Ramos (cell line): ENCODE measurements around the gene MYO5B.

ENCODE experiments used
- in situ Hi-C: fragments of 300-500 bp; cut with MboI; formaldehyde crosslinking; loops from one replicate; pipeline ENCODE4 v1.14.3; 2022; ENCODE audit warnings: low sequenced_read_pairs; ENCODE audit not compliant: unreplicated experiment

MYO5B gene

GRCh38 chr18:49949951-49950395, 245.0 kb downstream of the MYO5B start:
- in situ Hi-C loops = loop anchor here (10.0 kb wide), 1 partner anchor 65 kb away; no protein-coding TSS in a partner anchor

GRCh38 chr18:49948975-49949374, 246.0 kb downstream of the MYO5B start:
- in situ Hi-C loops = no loop called here

DNA sequence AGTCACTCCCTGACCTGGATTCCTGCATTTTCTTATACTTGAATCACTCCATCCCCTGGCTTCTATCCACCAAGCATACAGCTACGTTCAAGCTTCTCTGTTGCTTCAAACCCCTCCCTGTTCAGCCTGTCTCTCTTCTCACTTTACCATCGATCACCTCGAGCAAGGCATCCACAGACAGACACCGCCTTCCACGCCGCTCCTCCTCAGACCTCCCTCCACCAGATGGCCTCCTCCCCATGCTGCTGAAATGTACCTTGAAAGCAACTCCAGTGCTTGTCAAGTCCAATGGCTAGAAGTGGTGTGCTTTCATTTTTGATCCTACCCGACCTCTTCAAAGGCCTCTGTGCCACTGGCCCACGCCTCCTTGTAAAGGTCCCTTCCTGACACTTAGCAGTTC, 250.3 kb downstream of the MYO5B start:
- in situ Hi-C loops = no loop called here

GRCh38 chr18:49936821-49937220, 258.1 kb downstream of the MYO5B start:
- in situ Hi-C loops = no loop called here

- in situ Hi-C loops = no loop called here
Observed at GRCh38 chr18:49935215-49935614, 259.7 kb downstream of the MYO5B start.

- in situ Hi-C loops = no loop called here
Observed at GRCh38 chr18:49934457-49934856, 260.5 kb downstream of the MYO5B start.

DNA sequence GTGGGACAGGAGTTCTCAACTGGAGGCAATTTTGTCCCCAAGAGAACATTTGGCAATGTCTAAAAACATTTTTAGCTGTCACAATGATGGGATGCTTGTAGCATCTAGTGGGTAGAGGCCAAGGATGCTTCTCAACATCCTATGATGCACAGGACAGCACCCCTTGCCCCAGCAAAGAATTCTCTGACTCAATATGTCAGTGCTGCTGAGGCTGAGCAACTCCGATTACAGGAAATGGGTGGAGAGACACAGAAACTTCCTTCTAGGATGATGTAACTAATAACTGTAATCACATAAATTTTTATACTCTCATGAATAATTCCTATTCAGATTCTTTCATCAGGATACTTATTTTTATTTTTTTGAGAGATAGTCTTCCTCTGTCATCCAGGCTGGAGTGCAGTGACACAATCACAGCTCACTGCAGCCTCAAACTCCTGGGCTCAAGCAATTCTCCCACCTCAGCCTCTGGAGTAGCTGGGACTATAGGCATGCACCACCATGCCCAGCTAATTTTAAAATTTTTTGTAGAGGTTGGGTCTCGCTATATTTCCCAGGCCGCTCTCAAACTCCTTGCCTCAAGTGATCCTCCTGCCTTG, 261.3 kb downstream of the MYO5B start:
- in situ Hi-C loops = no loop called here

- in situ Hi-C loops = no loop called here
Observed at GRCh38 chr18:49931760-49932159, 263.2 kb downstream of the MYO5B start.

- in situ Hi-C loops = no loop called here
Observed at GRCh38 chr18:49931179-49931578, 263.8 kb downstream of the MYO5B start.

DNA sequence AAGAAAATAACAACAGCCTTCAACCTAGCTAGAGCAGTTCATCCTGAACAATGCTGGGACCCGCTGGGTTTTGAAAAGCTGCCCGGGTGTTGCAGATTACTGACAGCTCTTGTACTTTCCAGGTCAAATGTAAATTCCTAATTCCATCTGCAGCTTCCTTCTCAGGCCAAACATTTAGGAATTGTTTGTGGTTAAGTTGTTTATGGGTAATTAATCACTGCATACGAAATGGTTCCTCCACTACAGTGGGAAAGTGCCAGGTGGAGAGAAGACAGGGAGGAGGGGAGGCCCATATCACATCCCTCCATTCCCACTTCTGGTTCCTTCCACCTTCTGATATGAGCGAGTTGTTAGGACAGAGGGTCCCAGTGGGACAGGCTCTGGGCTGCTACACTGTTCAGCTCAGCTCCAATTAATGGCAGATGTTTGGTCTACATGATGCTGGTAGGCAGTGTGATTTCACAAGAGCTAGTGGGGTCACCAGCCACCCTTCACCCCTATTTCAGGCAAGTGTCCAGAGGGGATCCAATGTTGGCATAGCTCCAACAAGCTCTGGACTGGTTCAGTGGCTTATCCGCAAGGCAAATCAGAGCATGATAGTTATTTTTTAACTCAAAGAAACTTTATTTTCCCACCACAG, 268.7 kb downstream of the MYO5B start:
- in situ Hi-C loops = no loop called here

DNA sequence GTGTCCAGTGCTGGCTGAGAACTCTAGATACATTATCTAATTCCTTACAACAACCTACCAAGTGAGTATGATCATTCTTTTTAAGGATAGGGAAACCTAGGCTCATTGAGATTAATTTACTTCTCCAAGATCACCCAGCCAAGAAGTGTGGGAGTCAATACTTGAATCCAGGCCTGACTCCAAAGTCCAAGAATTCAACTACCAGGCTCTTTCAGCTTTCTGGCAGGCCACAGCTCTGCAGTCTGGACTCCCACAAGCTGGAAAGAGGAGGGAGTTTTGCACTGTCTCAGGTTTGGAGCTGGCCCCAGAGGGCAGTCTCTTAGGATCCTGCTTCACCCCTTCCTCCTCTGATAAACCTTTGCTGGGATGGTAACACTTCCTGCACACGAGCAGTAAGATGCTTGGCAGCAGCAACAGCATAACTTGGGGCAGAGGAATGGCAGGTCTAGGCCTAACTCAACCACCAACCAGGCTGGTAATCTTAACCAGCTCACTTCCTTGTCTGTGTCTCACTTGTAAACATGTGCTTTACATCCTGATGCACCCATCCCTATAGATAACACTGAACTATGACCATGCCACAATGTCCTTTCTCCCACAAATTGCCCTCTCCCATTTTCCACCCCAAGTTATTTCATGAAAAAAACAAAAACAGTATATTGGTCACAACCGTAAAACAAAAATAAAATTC, 270.5 kb downstream of the MYO5B start:
- in situ Hi-C loops = no loop called here

- in situ Hi-C loops = no loop called here
Observed at GRCh38 chr18:49922228-49922627, 272.7 kb downstream of the MYO5B start.

GRCh38 chr18:49921318-49921985, 273.5 kb downstream of the MYO5B start:
- in situ Hi-C loops = no loop called here

DNA sequence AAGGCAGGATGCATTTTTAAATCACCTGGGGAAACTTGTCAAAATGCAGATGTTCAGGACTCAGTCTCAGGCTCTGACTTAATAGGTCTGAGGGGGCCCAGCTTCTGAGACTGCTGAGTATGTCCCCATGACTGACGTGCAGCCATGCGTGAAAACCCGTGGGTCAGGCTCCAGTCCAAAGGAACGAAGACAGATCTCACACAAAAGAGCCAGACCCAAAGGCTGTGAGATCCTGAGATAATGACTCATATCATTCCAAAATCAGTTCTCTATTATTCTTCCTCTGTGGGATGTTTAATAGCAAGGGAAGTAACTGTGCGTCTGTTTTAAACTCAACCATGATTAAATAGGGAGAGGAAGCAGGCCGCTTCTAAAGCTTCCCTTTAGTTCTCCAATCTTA, 274.2 kb downstream of the MYO5B start:
- in situ Hi-C loops = no loop called here

DNA sequence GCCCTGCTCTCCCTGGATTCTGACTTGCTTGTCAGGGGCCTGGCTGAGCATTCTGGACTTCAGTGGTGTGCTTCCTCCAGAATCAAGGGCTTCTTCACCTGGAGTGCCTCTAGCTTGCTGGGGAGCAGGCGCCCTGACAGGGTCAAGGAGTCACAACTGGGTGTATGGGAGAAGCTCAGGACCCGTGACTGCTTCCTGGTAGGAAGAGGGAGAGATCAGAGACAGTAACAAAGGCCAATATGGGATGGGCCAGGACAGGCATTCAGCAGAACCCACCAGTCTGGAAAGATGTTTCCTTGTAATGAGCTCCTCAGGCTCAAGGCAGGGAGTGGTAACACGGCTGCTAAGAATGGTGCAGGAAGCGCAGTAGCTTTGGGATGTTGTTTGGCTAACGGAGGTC, 277.2 kb downstream of the MYO5B start:
- in situ Hi-C loops = no loop called here

GRCh38 chr18:49915352-49915751, 279.6 kb downstream of the MYO5B start:
- in situ Hi-C loops = no loop called here

- in situ Hi-C loops = no loop called here
Observed at GRCh38 chr18:49913221-49913620, 281.7 kb downstream of the MYO5B start.

DNA sequence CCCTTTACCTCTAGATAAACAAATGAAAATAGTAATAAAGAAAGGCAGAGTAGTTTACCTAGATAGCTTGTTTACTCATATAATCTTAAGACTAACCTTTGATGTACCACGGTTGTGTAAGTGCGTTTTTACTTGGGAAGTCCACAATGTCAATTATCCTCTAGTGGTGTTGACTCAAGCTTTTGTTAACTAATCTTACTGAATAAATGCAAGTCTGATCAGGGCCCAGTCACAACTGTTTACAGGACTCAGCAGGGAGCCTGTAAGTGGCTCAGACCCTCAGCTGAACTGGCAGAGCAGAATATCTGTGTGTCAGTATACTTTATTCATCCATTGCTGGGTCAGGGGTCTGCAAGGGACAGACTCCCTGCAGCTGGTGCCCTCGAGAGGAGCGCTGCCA, 283.5 kb downstream of the MYO5B start:
- in situ Hi-C loops = no loop called here

- in situ Hi-C loops = no loop called here
Observed at GRCh38 chr18:49910986-49911385, 284.0 kb downstream of the MYO5B start.

GRCh38 chr18:49910019-49910418, 284.9 kb downstream of the MYO5B start:
- in situ Hi-C loops = no loop called here

- in situ Hi-C loops = no loop called here
Observed at GRCh38 chr18:49907346-49907929, 287.5 kb downstream of the MYO5B start.
